ENCODE data around the gene HOXB4.

The HOXB4 gene

DNA sequence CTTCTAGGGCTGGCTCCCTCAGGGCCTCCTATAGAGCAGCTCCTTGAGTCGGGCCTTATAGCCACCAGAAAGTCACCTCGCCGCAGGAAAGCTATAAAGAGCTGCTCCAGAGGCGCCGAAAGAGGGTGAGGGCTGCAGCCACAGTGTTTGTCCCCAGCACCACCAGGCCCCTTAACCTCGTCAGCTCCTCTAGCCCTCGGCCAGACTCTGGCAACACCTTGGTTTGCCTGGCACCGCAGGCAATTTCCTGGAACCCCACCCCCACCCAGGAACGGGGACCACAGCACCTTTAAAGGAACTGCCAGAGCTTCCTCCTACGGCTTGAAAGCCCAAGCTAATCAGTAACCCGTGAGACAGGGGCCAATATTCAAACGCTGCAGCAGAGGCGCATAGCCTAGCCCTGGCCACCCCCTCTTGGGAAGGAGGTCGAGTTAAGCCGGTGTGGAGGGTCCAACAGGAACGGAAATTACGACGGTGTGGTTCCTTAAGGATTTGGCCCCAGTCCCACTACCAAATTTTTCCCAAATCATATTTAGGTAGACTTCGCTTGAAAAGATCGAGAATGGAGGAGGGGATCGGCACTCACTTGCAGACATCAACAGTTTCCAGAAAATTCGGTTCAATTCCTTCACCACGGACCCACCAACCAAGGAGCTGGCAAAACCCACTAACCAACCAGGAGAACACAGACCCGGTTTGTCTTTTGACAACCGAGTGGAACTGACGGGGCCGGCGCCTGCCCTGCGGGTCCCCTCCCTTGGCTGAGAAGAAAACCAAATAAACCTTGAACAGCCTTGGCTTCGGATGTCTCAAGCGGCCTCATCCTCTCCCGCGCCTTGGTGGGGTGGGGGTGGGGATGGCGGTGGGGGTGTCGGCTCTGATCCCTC is 23.6 kb upstream of the HOXB4 start:
- DNase-seq (ENCODE audit: low spot score) = no peak

DNA sequence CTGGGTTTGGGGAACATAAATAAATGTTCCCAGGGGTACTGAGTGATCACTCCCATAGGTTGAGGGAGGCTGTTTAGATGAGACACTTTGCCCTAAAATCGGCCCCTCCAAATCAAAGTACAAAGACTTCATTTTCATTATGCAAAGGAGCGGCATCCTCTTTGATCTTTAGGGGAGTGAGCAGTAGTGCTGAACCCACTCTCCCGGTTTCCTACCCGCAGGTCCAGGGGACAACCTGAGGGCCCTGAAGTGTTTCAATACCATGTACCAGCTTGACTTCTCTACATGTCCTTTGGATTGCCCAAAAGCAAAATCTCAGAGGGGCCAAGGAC is 23.0 kb upstream of the HOXB4 start:
- no peak for DNase-seq (ENCODE audit: low spot score)

DNA sequence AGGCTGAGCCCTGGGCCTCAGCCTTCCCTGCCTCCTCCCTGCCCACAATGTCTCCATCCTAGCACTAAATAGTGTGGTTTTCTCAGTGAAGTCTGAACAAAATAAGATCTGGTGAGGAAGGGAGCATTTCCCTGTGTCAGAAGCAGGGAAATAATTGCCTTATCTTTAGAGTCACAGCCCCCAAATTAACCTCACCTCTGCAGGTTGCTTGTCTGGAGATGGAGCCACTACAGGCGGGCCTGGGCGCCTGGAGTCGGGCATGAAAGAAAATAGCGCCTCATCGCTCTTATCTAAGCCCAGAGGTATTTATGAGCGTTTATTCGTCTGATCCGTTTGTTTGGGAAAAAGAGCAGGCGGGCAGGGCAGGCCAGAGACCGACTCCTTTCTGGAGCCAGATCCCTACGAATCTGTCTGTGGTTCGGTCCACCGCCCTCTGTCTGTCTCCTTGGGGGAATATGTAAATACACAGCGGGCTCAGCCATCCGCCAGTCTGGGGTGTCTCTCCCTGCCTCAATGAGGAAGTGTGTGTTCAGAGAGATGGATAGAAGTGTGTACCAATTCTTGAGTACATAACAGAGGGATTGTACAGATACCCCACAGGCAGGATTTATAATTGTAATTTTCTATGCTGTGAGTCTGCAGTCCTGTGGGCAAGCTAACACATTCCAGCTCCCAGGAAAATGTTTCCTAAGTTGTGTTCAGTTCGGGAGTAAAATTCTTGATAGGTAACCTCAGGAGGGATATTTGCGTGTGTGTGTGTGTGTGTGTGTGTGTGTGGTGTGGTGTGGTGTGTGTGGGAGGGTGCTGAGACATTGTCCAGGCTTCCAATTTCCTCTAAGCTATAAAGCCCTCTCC is 22.3 kb upstream of the HOXB4 start:
- no peak for DNase-seq (ENCODE audit: low spot score)

DNA sequence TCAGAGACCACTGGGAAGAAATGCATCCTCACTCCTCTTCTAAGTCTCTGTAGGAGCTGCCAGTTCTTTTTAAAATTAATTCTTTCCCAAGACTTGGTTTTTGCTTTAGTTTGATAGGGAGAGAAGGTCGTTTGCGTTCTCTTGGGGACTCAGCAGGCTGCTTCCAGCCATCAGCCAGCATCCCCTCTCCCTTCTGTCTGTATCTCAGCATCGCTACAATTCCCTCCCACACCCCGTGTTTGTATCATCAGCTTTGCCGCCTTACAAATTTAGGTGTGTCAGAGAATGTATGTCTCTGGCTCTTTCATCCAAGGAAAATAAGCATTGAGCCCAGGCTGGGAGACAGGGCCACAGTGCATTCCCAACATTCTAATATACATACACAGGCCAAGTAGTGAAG is 21.2 kb upstream of the HOXB4 start:
- DNase-seq (ENCODE audit: low spot score) = no peak

DNA sequence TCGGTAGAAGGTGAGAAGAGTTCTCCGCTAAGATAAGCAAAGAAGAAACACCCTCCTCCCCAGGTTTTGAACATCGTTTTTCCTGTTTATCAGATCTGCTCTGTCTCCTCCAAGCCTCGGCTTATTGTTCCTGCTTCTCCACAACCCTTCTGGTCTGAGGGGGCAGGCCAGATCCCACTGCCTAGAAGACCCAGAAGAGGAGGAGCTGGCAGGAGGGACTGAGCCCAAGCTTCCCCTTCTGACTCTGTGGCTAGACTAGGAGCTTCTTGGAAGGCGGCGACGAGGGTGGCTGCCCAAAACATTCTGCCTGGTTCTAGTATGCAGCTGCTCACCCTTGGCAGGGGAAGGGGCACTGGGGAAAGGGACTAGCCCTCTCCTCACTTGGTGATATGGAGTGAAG is 20.6 kb upstream of the HOXB4 start:
- DNase-seq (ENCODE audit: low spot score) = no peak

DNA sequence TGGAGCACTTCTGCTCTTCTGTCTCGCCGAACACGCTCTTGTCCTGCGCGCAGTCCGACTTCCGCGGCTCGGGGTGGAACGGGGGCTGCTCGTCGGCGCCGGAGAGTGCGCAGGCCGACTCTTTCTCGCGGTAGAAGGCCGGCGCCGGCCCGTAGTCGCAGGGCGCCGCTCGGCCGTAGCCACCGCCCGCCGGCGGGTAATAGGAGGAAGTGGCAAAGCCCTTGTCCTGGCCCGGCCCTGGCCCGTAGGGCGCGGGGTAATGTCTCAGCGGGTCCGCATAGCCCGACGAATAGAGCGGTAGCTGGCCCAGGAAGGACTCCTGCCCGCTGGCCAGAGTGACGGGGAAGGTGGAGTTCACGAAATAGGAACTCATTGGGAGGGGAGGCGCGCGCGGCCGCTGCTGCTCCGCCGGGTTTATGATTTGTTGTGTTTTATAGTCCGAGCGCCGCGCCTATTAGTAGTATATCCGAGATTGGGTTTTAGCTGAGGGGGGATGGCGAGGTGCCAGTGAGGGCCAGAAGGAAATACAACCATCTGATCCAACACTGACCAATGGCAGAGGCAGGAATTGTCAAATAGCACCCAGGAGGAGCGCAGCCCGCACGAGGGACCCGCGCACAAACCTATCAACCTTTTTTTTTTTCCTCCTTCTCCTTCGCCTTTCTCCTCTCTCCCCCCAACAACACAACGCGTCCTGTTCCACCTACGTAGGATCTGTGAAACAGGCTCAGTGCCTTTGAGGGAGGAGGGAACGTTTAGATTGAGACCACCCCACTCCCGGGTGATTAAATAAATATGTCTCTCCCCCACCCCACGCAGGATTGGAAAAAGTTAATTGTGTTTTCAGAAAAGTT is 19.9 kb upstream of the HOXB4 start:
- no peak for DNase-seq (ENCODE audit: low spot score)

DNA sequence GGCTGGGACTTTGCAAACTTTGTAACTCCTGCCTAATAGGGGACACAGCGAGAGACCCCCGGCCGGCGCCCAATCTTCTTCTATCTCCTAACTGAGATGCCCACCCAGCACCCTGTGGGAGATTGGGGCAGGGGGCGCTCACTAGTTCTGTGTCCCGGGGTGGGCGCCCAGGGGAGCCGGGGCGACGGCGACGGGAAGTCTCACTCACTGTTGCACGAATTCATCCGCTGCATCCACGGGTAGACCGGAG is 19.3 kb upstream of the HOXB4 start:
- no peak for DNase-seq (ENCODE audit: low spot score)

DNA sequence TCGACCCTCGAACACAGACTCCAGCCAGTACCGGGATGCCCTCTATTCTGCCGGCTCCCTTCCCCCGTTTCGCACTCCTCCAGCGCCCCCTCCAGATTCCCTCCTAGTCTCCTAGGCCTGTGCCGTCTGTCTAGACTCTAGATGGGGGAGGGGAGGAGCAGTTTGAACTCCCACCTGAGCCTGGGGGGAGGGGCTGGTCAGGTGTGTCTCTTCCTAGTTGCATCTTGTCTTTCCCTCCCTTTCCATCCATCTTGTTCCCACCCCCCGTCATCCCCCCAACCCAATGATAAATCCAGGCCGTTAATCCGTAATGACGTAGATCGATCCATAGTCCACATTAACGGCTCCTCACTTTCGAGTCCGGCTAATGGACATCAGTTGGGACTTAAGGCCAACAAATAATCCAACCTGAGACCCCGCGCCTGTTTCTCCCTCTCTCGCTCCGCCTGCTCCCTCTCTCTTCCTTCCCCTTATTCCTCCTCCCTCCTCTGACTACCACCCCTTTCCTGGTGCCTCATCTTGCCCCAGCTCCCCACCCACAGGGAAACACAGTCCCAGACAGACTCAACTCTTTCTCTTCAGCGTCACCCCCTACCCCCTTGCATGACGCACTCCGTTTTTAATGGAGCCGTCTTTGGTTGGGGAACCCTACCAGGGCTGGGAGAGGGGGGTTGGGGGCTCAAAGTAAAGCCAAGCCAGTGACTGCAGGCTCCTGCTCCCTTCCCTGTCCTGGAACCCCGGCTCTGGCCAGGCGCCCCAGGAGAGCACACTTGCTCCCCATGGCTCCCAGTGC is 18.8 kb upstream of the HOXB4 start:
- DNase-seq (ENCODE audit: low spot score) = no peak

DNA sequence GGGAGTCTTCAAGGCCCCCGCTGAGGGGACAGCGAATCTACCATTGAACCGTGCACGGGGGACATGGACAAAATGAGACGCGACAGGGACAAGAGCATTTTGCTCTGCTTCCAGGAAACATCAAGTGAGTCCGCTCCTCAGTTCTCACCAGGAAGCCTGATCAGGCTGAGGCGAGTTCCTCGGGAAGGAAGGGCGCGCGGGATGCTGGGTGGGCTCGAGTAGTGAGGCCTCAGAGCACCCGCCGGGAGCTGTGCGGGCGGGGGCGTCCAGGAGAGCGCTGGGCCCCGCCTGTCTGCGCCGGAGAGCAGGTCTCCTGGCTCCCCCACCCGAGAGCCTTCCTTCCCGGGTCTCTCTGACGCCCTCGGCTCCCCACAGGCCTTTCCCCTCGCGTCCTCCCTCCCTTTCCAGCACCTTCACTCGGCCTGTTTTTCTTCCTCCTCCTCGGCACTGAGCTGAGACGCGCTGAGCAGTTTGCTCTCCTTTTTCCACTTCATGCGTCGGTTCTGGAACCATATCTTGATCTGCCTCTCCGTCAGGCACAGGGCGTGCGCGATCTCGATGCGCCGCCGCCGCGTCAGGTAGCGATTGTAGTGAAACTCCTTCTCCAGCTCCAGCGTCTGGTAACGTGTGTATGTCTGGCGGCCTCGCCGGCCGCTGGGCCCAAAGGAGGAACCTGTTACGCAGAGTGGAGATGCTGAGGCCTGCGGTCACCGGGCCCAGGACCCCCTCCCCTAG is 18.0 kb upstream of the HOXB4 start:
- DNase-seq (ENCODE audit: low spot score) = no peak

DNA sequence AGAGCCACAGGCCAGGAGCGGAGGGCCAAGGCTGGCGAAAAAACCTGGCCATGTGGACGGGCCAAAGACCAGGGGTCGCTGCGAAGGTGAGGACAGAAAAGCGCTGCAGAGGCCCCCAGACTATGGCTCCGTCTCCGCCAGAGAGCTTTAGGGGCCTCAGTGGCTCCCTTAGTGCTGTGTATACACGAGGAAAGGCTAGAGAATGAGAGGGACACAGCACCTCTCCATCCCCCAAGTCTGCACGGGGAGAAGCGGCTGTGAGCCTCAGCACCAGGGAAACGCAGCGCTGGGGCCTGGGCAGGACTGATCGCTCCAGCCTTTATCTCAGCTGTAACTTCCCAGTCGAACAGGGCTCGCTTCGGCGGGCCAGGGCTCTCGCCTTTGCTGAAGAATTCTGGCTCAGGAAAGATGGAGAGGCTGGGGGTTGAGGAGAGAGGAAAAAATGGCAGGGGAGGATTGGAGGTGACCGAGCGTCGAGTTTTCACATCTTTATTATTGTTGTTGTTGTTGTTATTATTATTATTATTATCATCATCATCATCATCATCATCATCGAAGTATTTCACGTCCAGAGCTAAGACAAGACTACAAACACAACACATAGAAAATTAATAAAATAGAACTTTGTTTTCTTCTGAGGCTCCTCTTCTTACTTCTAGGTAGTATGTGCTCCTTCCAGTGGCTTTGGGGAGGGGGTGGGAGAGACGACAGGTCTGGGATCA is 17.3 kb upstream of the HOXB4 start:
- no peak for DNase-seq (ENCODE audit: low spot score)

DNA sequence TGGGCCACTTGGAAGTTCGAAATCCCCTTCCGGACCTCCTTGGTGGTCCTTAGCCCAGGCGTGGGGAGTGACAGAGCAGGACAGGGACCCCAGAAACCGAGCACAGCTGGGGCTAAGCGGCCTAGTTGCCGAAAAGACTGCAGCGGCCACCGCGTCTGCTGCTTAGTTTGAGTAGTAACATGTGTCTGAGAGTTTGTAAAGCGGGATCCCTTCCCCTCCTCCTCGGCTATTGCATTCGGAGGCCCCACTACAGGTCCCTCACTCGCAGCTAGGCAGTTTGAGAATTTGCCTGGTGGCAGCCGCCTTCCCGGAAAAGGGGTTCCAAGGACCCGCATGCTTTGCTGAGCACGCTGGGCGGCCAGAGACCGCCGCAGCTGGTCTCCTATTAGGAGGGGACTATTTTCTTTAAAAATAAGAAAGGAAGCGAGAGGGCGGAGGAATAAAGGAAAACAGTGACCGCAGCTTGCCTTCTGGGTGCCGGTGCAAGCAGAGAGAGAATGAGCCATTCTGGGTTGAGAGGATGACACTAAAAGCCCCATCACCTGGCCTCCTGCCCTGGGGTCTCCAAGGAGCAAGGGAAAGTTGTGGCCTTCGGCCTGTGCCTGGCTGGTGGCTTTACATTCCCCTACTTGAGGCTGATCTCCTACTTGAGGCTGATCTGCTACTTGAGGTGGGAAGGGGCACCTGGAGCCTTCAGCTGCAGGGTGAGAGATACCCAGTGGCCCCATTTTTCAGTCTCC is 16.6 kb upstream of the HOXB4 start:
- DNase-seq (ENCODE audit: low spot score) = no peak

DNA sequence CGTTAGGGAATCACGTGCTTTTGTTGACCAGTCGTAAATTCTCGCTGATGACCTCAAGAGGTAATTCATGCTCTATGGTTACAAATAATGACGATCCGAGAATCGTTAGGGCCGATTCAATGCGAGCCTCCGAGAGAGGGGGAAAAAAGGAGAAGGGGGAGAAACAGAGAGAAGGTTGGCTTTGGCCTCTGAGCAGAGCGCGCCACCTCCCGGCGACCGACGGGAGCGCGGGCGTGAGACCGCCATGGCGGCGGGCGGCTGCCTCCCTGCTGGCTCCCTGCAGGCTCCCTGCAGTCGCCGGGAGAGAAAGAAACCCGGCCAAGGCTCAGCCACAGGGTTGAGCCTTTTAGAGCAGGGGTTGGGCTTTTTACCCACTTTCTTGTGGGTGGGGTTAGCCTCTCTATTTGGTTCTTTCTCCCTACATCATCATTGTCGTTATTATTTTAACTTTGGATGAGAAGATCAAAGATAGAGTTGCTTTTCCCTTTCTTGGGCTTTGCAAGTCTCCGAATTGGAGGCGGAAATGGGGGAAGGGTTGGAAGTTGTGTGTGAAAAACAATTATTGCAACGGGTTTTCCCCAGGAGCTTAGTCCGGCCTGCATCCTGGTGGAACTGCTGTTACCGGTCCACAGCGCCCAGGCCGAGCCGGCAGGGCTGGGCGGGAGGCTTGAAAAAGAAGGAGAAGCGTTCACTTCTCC is 15.8 kb upstream of the HOXB4 start:
- DNase-seq (ENCODE audit: low spot score) = peak; percentile 94

DNA sequence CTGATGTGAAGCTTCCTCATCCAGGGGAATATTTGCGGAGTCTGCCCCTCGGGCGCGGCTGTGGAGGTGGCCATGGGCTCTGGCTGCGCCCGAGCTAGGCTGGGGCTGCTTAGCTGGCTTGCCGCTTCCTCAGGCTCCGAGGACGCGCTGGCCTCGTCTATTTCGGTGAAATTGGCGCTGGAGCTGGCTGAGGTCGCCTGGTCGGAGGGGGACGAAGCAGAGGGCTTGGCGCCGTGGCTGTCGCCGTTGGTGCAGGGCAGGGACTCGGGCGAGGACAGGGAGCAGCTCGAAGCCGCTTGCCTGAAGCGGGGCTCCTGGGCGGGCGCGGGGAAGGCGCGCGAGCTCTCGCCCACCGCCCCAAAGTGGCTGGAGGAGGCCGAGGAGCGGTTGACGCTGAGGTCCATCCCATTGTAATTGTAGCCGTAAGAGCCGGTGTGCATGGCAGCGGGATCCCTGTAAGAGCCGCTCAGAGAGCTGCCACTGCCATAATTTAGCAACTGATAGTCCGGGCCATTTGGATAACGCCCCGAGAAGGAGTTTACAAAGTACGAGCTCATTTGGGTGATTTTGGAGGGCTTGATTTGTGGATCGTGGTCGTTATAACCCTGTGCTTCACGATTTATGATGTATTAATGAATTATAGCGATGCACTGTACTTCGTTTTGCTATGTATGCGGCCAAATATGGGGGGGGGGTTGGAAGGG is 15.1 kb upstream of the HOXB4 start, which contains the start of gene HOXB5:
Gene HOXB5 (minus strand): TSS at position 654 of the 704 bp plus-strand sequence. CDS start 97 bp downstream, at position 557.
- no peak for DNase-seq (ENCODE audit: low spot score)

DNA sequence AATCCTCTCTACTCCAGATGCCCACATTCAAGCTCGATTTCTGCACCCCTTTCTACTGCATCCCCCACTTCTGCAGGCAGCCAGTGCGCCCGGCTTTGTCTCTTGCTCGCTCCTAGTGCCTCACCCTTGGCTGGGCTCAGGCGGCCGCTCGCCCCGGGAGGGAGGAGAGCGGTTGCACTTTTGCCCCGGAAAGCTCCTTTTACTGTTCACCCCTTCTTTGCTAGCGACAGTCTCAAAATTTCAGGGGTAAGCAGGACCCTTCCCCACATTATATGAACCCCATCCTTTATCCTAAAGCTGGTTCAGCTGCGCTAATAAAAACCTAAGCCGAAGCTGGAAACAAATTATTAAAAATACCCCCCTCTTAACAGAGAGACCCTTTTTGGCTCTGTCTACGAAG is 14.4 kb upstream of the HOXB4 start:
- DNase-seq (ENCODE audit: low spot score) = no peak

DNA sequence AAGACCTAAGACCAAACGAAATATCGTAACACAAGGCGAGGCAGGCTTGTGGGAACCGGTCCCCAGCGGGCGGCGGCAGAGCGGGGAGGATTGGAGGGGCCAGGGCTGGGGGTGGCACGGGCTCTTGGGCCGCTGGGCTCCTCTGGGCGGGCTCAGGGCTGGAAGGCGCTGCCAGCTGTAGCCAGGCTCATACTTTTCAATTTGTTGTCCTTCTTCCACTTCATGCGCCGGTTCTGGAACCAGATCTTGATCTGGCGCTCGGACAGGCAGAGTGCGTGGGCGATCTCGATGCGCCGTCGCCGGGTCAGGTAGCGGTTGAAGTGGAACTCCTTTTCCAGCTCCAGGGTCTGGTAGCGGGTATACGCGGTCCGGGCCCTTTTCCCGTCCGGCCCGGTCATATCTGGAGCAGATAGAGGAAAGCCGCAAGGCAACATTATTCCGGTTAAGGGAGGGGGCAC is 13.9 kb upstream of the HOXB4 start:
- DNase-seq (ENCODE audit: low spot score) = no peak

DNA sequence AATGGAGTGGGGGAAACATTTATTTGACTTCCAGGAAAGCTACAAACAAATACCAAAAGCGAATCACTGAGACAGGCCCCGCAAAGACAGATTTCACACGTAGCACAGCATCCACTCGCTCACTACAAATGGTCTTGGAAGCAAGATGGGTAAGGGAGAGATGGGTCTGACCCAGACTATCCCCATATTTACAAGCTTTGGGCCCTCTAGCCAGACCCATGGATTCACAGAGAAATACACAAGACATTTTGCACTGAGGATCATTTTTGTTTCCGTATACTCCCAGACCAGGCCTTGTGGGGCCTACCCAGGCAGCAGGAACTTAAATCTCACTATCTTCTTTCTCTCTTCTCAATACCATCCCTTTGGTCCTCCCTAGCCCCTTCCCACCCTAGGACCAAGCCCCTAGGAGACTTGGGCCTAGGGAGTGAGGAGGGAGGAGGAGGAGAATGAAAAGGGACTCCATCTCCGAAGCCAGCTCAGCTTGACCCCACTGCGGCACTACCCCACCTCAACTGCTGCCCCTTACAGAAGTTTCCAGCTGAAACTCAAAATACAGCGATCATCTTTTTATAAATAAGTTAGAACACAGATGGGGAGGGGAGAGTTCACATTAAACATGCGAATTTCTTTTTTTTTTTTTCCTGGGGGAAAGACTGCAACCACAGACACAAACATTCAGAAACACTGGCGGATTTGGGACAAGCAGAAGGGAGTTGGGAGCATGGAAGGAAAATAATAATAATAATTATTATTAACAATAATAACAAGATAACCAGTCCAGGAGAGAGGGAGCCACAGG is 13.3 kb upstream of the HOXB4 start:
- no peak for DNase-seq (ENCODE audit: low spot score)

DNA sequence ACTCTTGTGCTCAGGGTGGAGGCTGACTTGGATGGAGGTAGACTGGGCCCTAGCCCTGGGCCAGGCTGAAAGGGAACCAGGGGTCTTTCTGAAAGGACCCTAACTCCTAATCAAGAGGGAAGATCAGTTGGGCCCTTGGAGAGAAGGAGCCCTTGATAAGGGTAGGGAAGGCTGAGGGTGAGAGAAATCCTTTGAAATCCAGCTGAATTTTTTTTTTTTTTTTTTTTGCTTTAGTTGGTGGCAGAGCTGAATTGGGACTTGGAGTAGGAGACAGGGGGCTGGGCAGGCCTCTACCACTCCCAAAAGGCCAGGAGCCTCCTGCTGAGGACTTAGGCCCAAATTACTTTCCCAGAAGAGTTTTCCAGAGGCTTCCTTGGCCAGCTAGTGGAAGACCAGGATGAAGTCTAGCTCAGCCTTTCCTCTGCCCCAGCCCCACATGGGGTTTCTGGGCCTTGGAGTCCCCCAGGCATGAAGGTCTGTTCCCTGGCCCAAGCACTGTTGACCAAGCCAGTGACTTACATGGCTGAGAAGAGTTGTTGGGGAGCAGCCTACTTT is 12.5 kb upstream of the HOXB4 start:
- DNase-seq (ENCODE audit: low spot score) = no peak
